T-helper 2 cell treated with Interferon-gamma antibody and Interleukin-4, amounts not matched to agents 5 μg/mL and 100 μg/mL, for 36 hours (primary cell): ENCODE measurements around the gene CNOT10.
A peak's percentile ranks its signal among the peaks of the same experiment; 100 is the strongest.
"Not testable (repeated sequence)": the region's sequence is repeated elsewhere in the genome, so short reads cannot be mapped to it uniquely, and the experiment has no call there.

ENCODE experiments used
- DNase-seq: peaks from one replicate; pipeline ENCODE4 v3.0.0; 2021; ENCODE audit warnings: low spot score
- H3K27ac Mint-ChIP-seq: one replicate; pipeline ENCODE4 v1.8.0; 2021; ENCODE audit warnings: mild to moderate bottlenecking, mixed read lengths
- H3K27me3 Mint-ChIP-seq: one replicate; pipeline ENCODE4 v1.8.0; 2021; ENCODE audit warnings: low read depth, mixed read lengths
- H3K36me3 Mint-ChIP-seq: one replicate; pipeline ENCODE4 v1.8.0; 2021; ENCODE audit warnings: low read depth, mixed read lengths
- H3K4me1 Mint-ChIP-seq: one replicate; pipeline ENCODE4 v1.8.0; 2021; ENCODE audit warnings: low read depth, mixed read lengths
- H3K4me3 Mint-ChIP-seq: one replicate; pipeline ENCODE4 v1.8.0; 2022; ENCODE audit warnings: mild to moderate bottlenecking, moderate library complexity, mixed read lengths
- H3K9me3 Mint-ChIP-seq: one replicate; pipeline ENCODE4 v1.8.0; 2021; ENCODE audit warnings: mixed read lengths

The CNOT10 gene

DNA sequence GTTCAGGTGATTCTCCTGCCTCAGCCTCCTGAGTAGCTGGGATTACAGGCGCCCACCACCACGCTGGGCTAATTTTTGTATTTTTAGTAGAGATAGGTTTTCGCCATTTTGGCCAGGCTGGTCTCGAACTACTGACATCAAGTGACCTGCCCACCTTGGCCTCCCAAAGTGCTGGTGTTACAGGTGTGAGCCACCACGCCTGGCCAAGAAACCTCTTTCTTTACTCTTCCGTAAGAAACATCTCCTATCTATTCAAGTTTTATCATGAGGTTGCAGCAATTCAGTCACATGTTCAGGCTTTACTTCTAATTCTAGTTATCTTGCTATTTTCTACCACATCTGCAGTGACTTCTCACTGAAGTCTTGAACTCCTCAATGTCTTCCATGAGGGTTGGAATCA, 15.8 kb upstream of the CNOT10 start:
- H3K4me1 Mint-ChIP-seq, H3K36me3 Mint-ChIP-seq, DNase-seq, H3K27ac Mint-ChIP-seq, H3K9me3 Mint-ChIP-seq, H3K4me3 Mint-ChIP-seq: not testable (repeated sequence)
- H3K27me3 Mint-ChIP-seq: peaks cover 14% of the 10 kb centered on the region

DNA sequence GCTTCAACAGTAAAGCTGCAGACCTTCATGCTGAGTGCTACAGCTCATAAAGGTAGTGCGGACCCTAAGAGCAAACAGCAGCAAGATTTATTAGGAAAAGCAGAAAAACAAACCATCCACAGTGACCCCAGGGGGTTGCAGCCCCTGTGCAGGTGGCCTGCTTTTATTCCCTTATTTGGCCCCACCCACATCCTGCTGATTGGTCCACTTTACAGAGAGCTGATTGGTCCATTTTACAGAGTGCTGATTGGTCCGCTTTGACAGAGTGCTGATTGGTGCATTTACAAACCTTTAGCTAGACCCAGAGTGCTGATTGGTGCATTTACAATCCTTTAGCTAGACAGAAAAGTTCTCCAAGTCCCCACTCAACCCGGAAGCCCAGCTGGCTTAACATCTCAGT, 11.3 kb upstream of the CNOT10 start:
- not testable (repeated sequence) for H3K9me3 Mint-ChIP-seq, H3K4me1 Mint-ChIP-seq, H3K27ac Mint-ChIP-seq, DNase-seq, H3K36me3 Mint-ChIP-seq, H3K4me3 Mint-ChIP-seq
- peaks cover 18% of the 10 kb centered on the region for H3K27me3 Mint-ChIP-seq

DNA sequence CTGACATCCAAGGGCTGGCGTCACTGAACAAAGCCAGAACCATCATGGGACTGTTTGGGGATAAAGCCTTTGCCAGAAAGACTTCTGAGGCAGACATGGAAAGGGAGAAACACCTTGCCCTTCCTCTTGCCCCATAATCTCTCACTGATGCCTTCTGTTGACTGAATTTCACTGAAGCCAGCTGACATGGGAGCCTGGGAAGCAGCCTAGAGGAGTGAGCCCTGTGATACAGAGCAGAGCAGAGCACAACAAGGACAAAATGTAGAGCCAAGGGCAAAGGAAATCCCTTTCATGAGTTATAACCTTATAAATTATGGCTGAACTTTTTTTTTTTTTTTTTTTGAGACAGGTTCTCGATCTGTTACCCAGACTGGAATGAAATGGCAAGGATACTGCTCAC, 9.8 kb upstream of the CNOT10 start:
- Mint-ChIP-seq H3K4me3 (no peak overlapping the region), H3K27ac (no peak overlapping the region), H3K9me3 (no peaks in the 10 kb centered on the region), H3K27me3 (peaks cover 11% of the 10 kb centered on the region), H3K36me3 (no peaks in the 10 kb centered on the region), H3K4me1 (peaks cover 4% of the 10 kb centered on the region)
- DNase-seq: no peak

DNA sequence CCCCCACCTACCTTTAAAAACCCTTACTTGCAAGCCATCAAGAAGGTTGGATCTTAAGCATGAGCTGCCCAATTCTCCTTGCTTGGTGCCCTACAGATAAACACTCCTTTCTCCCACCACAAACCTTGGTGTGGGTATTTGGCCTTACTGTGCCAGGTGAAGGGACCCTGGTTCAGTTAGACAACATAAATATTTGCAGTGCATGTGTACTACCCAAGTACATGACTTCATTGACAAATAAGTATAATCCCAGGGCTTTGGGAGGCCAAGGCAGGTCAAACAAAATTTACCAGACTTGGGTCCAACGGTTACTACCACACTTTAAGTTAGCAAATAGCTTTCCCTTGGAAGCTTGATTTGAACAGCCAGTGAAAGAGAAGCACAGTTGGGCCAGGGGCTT, 9.3 kb upstream of the CNOT10 start:
- Mint-ChIP-seq H3K27ac (no peak overlapping the region), H3K27me3 (peaks cover 9% of the 10 kb centered on the region), H3K4me1 (peaks cover 4% of the 10 kb centered on the region), H3K36me3 (no peaks in the 10 kb centered on the region), H3K9me3 (no peaks in the 10 kb centered on the region), H3K4me3 (no peak overlapping the region)
- no peak for DNase-seq

DNA sequence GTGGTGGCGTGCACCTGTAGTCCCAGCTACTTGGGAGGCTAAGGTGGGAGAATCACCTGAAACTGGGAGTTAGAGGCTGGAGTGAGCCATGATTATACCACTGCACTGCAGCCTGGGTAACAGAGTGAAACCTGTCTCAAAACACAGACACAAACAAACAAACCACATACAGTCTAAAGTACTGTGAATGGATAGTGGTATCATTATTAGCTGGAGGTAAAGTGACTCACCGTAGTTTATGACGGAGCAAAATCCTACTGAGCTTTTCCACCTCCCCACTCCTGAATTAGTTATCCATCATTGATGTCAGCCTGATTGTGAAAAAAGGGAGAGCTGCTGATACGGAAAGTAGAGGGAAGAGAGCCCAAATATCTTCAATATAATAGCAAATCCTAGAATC, 3.2 kb upstream of the CNOT10 start:
- no peak overlapping the region for H3K27ac Mint-ChIP-seq
- DNase-seq: no peak
- peaks cover 3% of the 10 kb centered on the region for H3K27me3 Mint-ChIP-seq
- H3K4me1 Mint-ChIP-seq: peaks cover 20% of the 10 kb centered on the region
- no peak overlapping the region for H3K4me3 Mint-ChIP-seq
- peaks cover 1% of the 10 kb centered on the region for H3K36me3 Mint-ChIP-seq
- H3K9me3 Mint-ChIP-seq: no peaks in the 10 kb centered on the region

DNA sequence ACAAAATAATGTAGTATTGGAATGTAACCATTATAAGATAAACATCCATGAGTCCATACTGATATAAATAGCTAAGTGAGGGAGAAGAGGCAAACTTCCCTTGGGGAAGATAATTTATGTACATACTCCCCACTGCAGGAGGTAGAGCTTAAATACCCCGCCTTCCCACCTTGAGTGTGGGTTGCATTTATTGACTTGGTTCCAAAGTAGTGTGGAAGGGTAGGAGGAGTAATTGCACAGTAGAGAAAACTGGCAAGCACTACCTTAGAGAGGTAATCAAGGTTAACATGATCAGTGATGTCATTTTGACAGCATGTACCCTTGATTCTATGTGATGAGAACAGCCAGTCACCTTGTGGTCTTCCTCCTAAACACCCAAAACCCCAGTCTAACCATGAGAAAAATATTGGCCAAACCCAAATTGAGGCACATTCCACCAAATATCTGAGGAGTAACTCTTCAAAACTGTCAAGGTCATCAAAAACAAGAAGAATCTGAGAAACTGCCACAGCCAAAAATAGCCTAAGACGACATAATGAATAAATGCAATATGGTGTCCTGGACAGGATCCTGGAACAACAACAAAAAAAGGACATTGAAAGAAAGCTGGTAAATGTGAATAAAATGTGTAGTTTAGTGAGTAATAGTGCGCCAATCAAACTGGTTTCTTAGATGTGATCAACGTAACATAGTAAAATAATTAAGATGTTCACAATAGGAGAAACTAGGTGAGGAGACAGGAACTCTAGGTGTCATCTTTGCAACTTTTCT, 774 bp upstream of the CNOT10 start:
- Mint-ChIP-seq H3K27me3 (no peaks in the 10 kb centered on the region), H3K36me3 (peaks cover 9% of the 10 kb centered on the region), H3K4me3 (peak overlapping the region; percentile 95), H3K9me3 (no peaks in the 10 kb centered on the region), H3K27ac (peak overlapping the region; percentile 94), H3K4me1 (peaks cover 29% of the 10 kb centered on the region)
- no peak for DNase-seq

DNA sequence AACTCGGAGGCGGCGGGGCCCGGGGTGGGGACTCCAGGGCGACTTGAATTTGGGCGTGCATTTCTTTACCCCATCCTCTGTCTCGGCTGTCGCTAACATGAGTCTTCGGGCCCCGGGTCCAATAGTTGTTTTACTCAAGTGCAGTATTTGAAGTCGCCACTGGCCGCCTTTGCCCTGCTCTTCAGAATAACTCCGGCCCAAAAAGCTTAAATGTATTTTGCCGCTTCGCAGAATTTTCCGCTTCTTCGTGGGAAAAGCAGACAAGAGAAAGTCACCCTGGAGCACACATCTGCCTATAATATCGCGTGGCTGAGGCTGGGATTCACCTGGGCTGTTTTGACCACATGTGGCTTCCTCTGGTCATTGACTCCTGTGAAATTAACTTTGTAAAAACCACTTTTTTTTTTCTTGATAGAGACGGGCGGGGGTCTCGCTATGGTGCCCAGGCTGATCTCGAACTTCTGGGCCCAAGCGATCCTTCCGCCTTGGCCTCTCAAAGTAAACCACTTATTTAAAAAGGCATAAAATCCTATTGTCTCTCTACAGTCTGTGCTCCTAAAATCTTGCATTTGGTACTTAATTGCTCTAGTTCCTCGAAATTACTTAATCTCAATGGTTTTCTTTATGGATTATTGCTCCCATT, 676 bp downstream of the CNOT10 start:
- no peaks in the 10 kb centered on the region for H3K9me3 Mint-ChIP-seq
- peak overlapping the region; percentile 95 for H3K4me3 Mint-ChIP-seq
- peaks cover 15% of the 10 kb centered on the region for H3K36me3 Mint-ChIP-seq
- H3K27me3 Mint-ChIP-seq: no peaks in the 10 kb centered on the region
- H3K4me1 Mint-ChIP-seq: peaks cover 28% of the 10 kb centered on the region
- peak overlapping the region; percentile 94 for H3K27ac Mint-ChIP-seq
- DNase-seq: no peak

DNA sequence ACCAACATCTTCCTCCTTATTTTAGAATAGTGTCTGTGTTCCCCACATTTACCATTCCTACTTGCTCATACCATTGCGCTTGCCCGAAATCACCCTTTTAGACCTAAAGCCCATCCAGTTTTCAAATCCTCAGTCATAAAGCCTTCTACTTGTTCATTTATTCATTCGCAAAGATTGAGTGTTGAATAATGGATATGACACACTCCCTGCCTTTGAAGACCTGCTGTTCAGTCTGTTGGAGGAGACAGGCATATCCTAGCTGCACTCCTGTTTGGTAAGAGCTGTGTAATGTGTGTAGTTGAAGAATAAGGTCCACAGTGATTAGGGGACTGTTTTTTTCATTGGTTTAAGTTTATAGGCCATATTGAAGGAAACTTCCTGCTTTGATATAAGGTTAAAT, 1.7 kb downstream of the CNOT10 start:
- H3K4me1 Mint-ChIP-seq: peaks cover 28% of the 10 kb centered on the region
- H3K4me3 Mint-ChIP-seq: peak overlapping the region; percentile 95
- H3K27me3 Mint-ChIP-seq: no peaks in the 10 kb centered on the region
- H3K9me3 Mint-ChIP-seq: no peaks in the 10 kb centered on the region
- peaks cover 15% of the 10 kb centered on the region for H3K36me3 Mint-ChIP-seq
- peak overlapping the region; percentile 7 for H3K27ac Mint-ChIP-seq
- no peak for DNase-seq

DNA sequence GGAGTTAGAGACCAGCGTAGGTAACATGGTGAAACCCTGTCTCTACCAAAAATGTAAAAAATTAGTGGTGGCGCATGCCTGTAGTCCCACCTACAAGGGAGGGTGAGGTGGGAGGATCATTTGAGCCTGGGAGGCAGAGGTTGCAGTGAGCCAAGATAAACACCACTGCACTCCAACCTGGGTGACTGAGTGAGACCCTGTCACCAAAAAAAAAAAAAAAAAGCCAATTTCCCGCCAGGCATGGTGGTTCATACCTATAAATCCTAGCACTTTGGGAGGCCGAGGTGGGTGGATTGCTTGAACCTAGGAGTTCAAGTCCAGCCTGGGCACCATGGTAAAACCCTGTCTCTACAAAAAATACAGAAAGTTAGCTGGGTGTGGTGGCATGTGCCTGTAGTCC, 6.9 kb downstream of the CNOT10 start:
- no peak for DNase-seq
- Mint-ChIP-seq H3K27me3 (no peaks in the 10 kb centered on the region), H3K4me1 (peaks cover 16% of the 10 kb centered on the region), H3K9me3 (no peaks in the 10 kb centered on the region), H3K4me3 (no peak overlapping the region), H3K27ac (no peak overlapping the region), H3K36me3 (peaks cover 20% of the 10 kb centered on the region)

DNA sequence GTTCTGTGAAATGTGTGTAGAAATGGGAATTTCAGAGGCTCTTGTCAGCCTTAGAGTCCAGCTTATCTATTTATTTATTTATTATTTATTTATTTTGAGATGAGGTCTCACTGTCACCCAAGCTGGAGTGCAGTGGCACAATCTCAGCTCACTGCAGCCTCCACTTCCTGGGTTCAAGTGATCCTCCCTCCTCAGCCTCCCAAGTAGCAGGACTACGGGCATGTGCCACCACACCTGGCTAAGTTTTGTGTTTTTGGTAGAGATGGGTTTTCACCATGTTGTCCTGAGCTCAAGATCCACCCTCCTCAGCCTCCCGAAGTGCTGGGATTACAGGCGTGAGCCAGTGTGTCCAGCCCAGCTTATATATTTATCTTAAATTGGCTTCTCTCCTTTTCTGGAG, 11.5 kb downstream of the CNOT10 start:
- Mint-ChIP-seq H3K36me3 (peaks cover 18% of the 10 kb centered on the region), H3K27ac (no peak overlapping the region), H3K4me3 (no peak overlapping the region), H3K27me3 (no peaks in the 10 kb centered on the region), H3K9me3 (no peaks in the 10 kb centered on the region), H3K4me1 (peaks cover 8% of the 10 kb centered on the region)
- DNase-seq: no peak

DNA sequence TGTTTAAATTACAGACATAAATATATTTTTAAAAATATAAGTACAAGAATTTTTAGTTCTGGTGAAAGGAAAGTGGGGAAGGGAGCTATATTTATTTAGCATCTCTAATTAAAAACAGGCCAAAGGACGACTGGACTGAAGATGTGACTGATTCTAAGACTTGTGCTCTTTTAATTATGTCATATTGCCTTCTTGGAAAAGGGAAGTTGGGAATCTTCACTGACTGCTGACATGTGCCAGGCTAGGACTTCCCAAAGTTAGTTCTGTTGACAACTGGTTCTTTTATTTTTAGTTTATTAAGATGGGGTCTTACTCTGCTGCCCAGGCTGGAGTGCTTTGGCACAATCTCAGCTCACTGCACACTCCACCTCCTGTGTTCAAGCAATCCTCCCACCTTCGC, 13.5 kb downstream of the CNOT10 start:
- Mint-ChIP-seq H3K27ac (no peak overlapping the region), H3K36me3 (peaks cover 24% of the 10 kb centered on the region), H3K4me1 (peaks cover 14% of the 10 kb centered on the region), H3K9me3 (no peaks in the 10 kb centered on the region), H3K27me3 (no peaks in the 10 kb centered on the region), H3K4me3 (no peak overlapping the region)
- no peak for DNase-seq

DNA sequence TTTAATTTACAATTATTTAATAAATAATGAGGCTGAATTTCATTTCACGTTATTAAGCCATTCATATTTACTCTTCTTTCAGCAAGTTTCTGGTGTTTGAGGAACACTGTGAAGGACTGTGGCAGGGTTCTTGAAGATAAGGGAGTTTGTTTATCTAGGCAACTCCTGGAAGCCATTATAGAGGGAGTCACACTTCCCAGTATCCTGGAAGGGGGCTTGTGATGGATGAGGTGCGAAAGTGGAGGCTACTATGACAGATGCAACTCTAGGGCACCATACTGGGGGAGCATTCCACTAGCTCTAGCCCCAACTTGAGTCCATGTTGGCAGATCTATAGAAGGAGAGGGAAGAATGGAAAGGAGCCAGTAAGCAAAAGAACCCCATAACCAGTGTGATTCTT, 14.4 kb downstream of the CNOT10 start:
- H3K36me3 Mint-ChIP-seq: peaks cover 24% of the 10 kb centered on the region
- no peaks in the 10 kb centered on the region for H3K9me3 Mint-ChIP-seq
- no peak overlapping the region for H3K27ac Mint-ChIP-seq
- no peak for DNase-seq
- H3K4me3 Mint-ChIP-seq: no peak overlapping the region
- H3K4me1 Mint-ChIP-seq: peaks cover 15% of the 10 kb centered on the region
- H3K27me3 Mint-ChIP-seq: no peaks in the 10 kb centered on the region

DNA sequence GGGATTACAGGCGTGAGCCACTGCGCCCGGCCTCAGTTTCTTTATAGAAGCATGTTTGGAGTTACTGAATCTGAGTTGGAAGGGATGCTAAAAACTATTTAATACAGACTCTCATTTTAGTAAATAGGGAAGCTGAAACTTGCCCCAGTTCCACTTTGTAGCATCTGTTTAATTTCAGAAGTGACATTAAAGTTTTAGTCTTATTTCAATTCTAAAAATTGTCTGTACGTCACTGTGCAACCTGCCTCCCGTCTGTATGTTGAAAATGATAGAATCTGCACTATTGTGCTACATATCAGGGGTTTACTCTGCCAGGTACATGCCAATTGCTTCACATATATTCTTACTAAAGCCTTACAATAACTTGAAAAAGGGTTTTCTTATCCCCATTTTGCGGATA, 15.3 kb downstream of the CNOT10 start:
- no peak for DNase-seq
- Mint-ChIP-seq H3K9me3 (no peaks in the 10 kb centered on the region), H3K27me3 (no peaks in the 10 kb centered on the region), H3K36me3 (peaks cover 26% of the 10 kb centered on the region), H3K27ac (no peak overlapping the region), H3K4me3 (no peak overlapping the region), H3K4me1 (peaks cover 17% of the 10 kb centered on the region)

DNA sequence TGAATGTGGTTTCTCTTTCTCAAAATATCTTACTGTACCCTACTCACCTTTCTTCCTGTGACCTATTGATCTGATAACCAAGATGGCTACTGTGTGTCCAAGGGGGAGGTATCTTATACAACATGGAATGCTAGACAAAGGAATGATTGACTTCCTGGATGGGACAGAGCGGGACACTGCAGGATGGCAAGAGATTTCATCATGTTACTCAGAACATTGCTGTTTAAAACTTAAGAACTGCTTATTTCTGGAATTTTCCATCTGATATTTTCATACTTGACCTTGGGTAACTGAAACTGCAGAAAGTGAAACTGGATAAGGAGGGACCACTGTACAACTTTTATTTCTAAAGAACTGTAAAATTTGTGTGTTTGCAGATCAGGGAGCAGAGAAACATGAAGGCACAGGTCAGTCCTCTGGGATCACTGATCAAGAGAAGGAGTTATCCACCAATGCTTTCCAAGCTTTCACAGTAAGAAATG, 18.5 kb downstream of the CNOT10 start:
- H3K27me3 Mint-ChIP-seq: no peaks in the 10 kb centered on the region
- peak overlapping the region; percentile 70 for H3K27ac Mint-ChIP-seq
- no peak for DNase-seq
- H3K9me3 Mint-ChIP-seq: no peaks in the 10 kb centered on the region
- H3K36me3 Mint-ChIP-seq: peaks cover 27% of the 10 kb centered on the region
- peaks cover 31% of the 10 kb centered on the region for H3K4me1 Mint-ChIP-seq
- H3K4me3 Mint-ChIP-seq: peak overlapping the region; percentile 41
